Uterus (tissue), 4 donors: ENCODE results near the gene PCP4. TPM values are rescaled to one million over a fixed set of nuclear protein-coding genes. Genes with fewer than 3 reads are reported as not detected.

Experiments used
- DNase-seq, 2 donors: peaks; one replicate each; pipeline ENCODE4 v3.0.0-alpha.2; 2019 to 2020
- H3K27ac ChIP-seq, 2 donors: fragments of 200-600 bp; sonication (generic); 1 replicate in 1 of 2; 2 replicates in 1 of 2; pipeline ENCODE4 v1.5.1; 2016 to 2018
- H3K27me3 ChIP-seq, 2 donors: fragments of 200-600 bp; sonication (generic); one replicate each; pipeline ENCODE4 v1.5.1; 2018 to 2019; ENCODE audit warnings: control low read depth in 1 of 2
- H3K36me3 ChIP-seq, 2 donors: fragments of 200-600 bp; sonication (generic); one replicate each; pipeline ENCODE4 v1.5.1; 2019; ENCODE audit warnings: control low read depth in 1 of 2
- H3K4me1 ChIP-seq, 2 donors: fragments of 200-600 bp; sonication (generic); one replicate each; pipeline ENCODE4 v1.5.1; 2018 to 2019; ENCODE audit warnings: control low read depth in 1 of 2
- H3K4me3 ChIP-seq, 2 donors: fragments of 200-600 bp; sonication (generic); 1 replicate in 1 of 2; 2 replicates in 1 of 2; pipeline ENCODE4 v1.5.1; 2018 to 2019; ENCODE audit warnings: mild to moderate bottlenecking in 1 of 2
- H3K9me3 ChIP-seq, 2 donors: fragments of 200-600 bp; sonication (generic); one replicate each; pipeline ENCODE4 v1.5.1; 2019; ENCODE audit warnings: control low read depth in 1 of 2
- CTCF ChIP-seq, 4 experiments: fragments of 200-600 bp in 2 of 4; fragments of 450-650 bp in 2 of 4; sonication (generic) in 2 of 4; IDR thresholded peaks; one replicate each; pipeline ENCODE4 v1.5.1; 2016 to 2019; ENCODE audit warnings: antibody characterized with exemption in 4 of 4, mild to moderate bottlenecking in 2 of 4, moderate library complexity in 1 of 4
- POLR2A ChIP-seq, 2 donors: fragments of 450-650 bp; IDR thresholded peaks; one replicate each; pipeline ENCODE4 v1.6.1; 2016; ENCODE audit warnings: antibody characterized with exemption in 2 of 2, mild to moderate bottlenecking in 1 of 2, moderate library complexity in 1 of 2
- intact Hi-C: fragments of 100-400 bp; cut with DNase I; formaldehyde crosslinking; loops from one replicate; pipeline ENCODE4 v1.15.1; 2023; ENCODE audit warnings: low total_unique reads
- total RNA-seq, 4 donors: library from RNA; depleted of rRNA in 3 of 4; stranded (reverse); fragments of >200 nt in 3 of 4; gene quantifications; one replicate each; pipeline versions ENCODE4 v1.1.0 to v1.2.4, GENCODE V29; 2014 to 2023
- donor health status: DM: yes; HTN: yes; CAD: no.

The PCP4 gene
- total RNA-seq, 4 donors from 2014 or later, result 5.3 to 35.9 (median 20.3) TPM

GRCh38 chr21:39852021-39852721, 15.1 kb upstream of the PCP4 start:
- Histone ChIP-seq H3K27me3 (no peaks in the 10 kb centered on the region), H3K4me1 (no peaks in the 10 kb centered on the region), H3K36me3 (no peaks in the 10 kb centered on the region), H3K4me3 (no peak overlapping the region), H3K27ac (no peak overlapping the region), H3K9me3 (no peaks in the 10 kb centered on the region)
- no peak for TF ChIP-seq CTCF (IDR thresholded peaks at IDR 0.05)
- TF ChIP-seq POLR2A (IDR thresholded peaks at IDR 0.05), result no peak
- no peak for DNase-seq
- intact Hi-C loops, result no loop called here

DNA sequence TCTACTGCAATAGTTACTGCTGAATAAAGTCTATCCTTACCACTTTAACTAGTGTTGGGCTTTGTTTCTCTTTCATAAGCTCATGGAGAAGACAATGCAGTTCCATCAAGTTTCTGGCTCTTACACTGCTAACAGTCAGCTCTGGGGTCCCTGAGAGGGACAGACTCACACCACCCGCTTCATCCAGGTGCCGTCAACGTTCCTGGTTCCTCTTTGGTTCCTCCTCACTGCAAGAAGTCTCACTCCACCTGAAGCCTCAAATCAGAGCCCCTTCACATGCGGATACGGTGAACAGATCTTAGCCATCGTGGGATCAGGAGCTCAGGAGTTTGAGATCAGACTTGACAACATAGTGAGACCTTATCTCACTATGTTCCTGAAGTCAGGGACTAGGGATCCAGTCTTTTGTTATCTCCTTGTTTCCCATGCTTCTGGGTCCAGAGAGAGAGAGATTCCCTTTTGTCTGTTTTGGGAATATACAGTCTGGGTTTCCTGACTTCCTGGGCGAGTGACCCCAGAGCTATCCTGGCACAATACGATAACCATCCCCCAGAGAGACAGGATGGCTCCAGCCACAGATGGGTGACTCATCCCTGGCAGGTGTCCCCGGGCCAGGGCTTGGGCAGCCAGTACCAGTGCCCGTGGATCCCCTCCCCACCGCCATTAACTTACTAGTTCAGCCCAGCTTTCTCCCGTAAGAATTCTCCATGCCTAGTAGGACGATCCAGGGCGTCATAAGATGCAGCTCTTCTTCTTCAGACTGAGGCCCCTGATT, 14.3 kb upstream of the PCP4 start:
- DNase-seq, result no peak
- Histone ChIP-seq H3K9me3 (no peaks in the 10 kb centered on the region), H3K4me3 (no peak overlapping the region), H3K27ac (no peak overlapping the region), H3K4me1 (no peaks in the 10 kb centered on the region), H3K27me3 (no peaks in the 10 kb centered on the region), H3K36me3 (no peaks in the 10 kb centered on the region)
- intact Hi-C loops, result no loop called here
- TF ChIP-seq POLR2A (IDR thresholded peaks at IDR 0.05) (no peak), CTCF (IDR thresholded peaks at IDR 0.05) (no peak)

DNA sequence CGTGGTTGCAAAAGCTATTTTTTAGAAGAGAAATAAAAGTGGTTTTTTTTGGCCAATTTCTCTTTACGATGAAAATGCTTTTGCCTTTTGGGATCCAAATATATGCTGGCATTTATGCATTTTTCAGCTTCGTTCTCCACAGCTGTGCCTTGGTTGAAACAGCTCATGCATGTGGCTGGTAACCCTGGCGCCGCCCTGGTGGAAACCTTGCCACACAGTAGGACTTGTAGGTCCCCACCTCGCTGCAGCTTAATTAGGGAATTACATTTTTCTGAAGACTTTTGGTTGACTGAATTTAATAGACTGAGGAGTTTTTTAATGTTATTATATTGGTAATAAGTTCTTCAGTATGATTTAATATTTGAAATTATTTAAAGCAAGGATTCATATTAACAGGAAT, 12.7 kb upstream of the PCP4 start:
- Histone ChIP-seq H3K4me1 (no peaks in the 10 kb centered on the region), H3K27ac (no peak overlapping the region), H3K27me3 (no peaks in the 10 kb centered on the region), H3K36me3 (no peaks in the 10 kb centered on the region), H3K4me3 (no peak overlapping the region), H3K9me3 (no peaks in the 10 kb centered on the region)
- intact Hi-C loops, result no loop called here
- no peak for TF ChIP-seq CTCF (IDR thresholded peaks at IDR 0.05)
- no peak for TF ChIP-seq POLR2A (IDR thresholded peaks at IDR 0.05)
- no peak for DNase-seq

DNA sequence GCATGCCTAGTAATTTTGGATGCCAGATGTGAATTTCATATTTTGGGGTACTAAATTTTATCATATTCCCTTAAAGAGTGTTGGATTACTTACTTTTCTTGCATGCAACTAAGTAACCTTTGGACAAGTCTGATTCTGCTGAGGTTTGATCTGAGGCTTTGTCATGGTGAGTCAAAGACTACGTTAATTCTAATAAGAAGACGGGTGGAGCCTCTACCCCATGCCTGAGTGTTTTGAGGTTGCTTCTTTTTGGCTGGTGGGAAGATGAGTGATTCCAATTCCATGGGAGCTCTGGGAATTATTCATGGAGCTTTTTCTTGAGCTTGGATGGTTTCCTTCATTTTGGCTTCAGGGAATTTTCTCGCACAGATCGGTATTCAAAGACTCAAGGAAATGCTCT, 11.6 kb upstream of the PCP4 start:
- Histone ChIP-seq H3K4me3 (no peak overlapping the region), H3K36me3 (no peaks in the 10 kb centered on the region), H3K27ac (no peak overlapping the region), H3K9me3 (no peaks in the 10 kb centered on the region), H3K27me3 (no peaks in the 10 kb centered on the region), H3K4me1 (no peaks in the 10 kb centered on the region)
- intact Hi-C loops, result no loop called here
- TF ChIP-seq POLR2A (IDR thresholded peaks at IDR 0.05) (no peak), CTCF (IDR thresholded peaks at IDR 0.05) (no peak)
- DNase-seq, result no peak

DNA sequence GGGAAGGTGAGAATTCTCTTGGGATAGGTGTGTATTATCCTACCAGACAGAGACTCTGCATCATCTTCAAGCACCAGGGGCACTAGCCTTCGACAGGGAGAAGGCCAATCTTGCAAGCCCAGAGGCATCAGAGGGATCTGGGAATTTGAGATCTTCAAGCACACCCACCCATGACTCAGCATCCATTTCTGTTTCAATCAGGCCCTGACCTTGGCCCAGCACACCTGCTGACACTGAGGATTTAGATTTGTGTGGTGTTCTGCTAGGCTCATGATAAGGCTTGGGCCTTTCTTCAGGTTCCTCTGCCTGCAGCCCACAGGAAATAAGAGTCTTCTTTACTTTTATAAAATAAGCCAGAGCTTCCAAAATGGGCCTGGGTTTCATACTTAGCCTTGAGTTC, 6.6 kb upstream of the PCP4 start:
- intact Hi-C loops, result no loop called here
- TF ChIP-seq CTCF (IDR thresholded peaks at IDR 0.05), result no peak
- TF ChIP-seq POLR2A (IDR thresholded peaks at IDR 0.05), result no peak
- Histone ChIP-seq H3K9me3 (no peaks in the 10 kb centered on the region), H3K36me3 (no peaks in the 10 kb centered on the region), H3K4me1 (no peaks in the 10 kb centered on the region), H3K27ac (no peak overlapping the region), H3K27me3 (no peaks in the 10 kb centered on the region), H3K4me3 (no peak overlapping the region)
- no peak for DNase-seq
